Stimulated activated CD4-positive, alpha-beta T cell treated with anti-CD3 and anti-CD28 coated beads, Interleukin-2, amount 100 ng/mL, for 24 hours (primary cell): ENCODE data around the gene SMOC2.

Source experiments
- DNase-seq, 2 donors: peaks; one replicate each; pipeline ENCODE4 v3.0.0-alpha.2; 2020

Gene SMOC2

DNA sequence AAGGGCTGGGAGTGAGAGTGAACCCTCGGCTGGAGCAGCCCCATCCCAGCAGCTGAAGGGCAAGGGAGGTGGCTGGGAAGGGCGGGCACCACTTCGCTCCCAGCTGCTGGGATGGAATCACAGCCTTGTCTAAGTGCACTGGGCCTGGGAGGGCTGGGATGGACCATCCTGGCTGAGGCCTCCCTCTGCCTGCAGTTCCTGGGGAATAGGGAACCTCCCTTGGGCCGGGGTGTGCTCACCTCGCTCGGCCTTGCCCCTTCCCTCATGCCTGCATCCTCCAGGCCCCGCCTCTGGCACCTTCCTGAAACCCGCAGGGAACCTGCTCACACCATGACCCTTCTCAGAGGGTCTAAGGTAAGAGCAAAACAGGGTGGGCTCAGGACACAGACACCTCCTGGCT lies 53.7 kb downstream of the SMOC2 start:
- no peak for DNase-seq

DNA sequence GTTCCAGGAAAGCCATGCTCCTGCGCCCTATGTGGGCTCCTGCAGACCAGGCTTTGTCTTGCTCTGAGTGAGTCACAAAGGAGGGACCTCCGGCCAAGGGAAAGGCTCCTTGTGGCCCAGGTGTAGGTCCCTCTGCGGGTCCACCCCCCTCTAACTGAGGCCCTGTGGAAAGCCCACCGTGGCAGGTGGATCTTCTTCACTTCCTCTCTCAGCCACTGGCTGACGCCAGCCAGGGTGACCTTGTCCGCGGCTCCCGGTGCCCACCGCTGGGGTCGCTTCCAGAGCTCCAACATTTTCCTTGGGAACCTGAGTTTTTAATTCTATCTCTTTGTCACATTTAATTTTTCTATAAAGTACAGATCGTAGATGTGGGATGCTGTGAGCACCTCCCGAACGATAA lies 54.1 kb downstream of the SMOC2 start:
- DNase-seq, result no peak

DNA sequence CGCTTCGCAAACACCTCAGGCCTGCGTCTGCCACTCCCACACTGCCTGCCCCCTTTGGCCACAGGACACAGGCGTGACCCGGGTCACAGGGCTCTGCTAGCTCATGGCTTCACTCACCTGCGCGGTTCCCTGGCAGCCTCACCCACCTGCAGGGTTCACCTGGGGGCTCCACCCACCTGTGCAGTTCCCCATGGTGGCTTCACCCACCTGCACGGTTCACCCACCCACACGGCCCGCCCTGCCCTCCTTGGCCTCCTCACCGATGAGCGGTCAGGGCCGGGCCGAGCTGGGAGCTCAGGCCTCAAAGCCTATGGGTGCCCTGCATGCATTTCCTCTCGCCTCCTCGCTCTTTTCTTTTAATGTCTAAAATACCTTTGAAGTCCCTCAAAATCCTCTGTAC lies 54.7 kb downstream of the SMOC2 start:
- DNase-seq, result no peak

DNA sequence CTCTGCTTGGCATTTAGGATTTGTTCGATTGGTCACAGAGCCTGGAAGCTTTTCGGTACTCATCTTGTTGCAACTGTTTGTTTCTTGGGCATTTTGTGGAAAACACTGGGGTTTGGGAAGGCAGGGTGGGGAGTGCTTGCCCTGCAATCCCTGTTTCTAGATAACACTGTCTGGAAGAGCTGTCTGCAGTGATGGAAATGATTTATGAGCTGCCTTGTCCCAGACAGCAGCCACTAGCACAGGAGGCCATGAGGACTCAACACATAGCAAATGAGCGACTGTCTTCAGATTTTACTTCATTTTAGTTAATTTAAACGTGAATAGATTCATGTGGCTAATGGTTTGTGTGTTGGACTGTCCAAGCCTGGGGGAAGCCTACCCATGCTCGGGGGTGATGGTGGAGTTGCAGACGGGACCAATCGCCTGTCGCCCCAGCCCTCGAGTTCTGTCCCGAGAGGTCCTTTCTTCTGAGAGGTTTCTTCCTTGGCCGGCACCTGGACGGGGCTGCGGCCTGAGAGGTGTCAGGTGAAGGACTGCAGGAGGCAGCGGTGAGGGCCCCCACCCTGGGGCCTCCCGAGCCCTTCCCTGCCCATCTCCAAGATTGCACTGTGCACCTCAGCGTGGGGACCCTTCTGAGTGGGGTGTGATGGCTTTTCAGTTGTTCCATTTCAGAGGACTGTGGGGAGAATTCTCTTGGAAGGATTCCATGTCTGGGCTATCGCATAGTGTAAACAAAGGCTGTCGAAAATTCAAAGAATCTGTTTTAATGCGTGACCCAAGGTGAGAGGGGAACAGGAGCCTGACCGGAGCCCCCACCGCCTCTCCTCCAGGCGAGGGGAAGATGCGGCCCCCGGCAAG lies 55.4 kb downstream of the SMOC2 start:
- DNase-seq, result no peak

DNA sequence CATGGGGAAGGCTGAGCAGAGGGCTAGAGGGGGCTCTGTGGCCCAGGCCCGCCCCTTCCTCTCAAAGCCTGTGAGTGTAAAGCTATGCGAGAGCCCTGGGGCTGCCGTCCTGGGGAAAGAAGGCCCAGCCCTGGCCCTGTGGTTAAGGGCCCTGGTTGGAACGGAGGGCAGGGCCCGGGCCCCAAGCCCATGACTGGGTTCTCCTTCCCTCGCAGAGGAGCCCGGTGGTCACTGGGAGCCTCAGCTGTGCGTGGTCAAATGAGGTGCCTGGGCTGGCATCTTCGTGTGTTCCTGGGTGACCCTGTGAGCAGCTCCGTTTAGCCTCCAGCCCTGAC lies 56.0 kb downstream of the SMOC2 start:
- no peak for DNase-seq

- no peak for DNase-seq
Observed at GRCh38 chr6:168497381-168497780, 56.4 kb downstream of the SMOC2 start.

DNA sequence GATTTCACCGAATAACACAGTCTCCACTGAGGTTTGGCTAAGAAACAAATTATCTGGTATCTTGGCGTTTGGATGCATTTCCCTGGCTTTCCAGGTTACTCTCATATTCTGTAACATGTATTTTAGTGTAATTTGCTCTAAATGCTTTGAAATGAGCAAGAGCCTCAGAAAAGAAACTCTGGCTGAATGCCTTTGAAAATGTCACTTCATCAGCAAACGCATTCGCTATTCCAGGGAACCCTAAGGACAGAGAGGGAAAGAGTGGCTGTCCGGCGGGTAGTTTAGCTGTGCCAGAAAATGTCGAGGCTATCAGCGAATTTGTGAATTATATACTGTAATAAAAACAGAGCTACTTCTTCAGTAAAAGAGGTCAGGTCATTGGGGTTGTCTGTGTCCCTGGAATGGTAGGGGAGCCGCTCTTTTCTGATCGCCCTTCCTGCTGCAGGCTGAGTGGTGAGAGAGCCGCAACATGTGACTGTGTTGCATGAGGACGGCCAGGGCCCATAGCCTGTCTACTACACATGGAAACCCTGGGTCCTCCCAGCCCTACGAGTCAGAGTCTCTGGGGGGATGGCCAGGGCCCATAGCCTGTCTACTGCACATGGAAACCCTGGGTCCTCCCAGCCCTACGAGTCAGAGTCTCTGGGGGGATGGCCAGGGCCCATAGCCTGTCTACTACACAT lies 57.3 kb downstream of the SMOC2 start:
- DNase-seq, result no peak

DNA sequence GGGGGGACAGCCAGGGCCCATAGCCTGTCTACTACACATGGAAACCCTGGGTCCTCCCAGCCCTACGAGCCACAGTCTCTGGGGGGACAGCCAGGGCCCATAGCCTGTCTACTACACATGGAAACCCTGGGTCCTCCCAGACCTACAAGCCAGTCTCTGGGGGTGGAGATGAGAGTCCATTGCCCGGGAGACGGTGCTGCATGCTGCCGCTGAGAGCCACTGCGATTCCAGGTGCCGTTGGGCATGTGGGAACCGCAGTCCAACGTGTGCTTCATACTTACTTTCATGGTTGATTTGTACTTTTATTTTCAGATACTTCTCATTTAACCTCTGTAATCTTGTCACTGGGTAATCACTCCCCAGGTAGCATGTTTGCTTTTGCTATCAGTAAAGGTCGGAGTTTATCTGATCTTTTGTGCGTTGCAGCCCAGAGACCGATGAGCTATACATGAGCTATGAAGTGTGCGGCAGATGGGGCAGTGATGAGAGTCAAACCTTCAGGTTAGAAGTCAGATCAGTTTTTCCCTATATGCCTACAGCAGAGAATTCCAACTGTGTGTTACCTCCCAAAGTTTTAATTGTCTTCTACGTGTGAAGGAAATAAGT lies 58.2 kb downstream of the SMOC2 start:
- no peak for DNase-seq

DNA sequence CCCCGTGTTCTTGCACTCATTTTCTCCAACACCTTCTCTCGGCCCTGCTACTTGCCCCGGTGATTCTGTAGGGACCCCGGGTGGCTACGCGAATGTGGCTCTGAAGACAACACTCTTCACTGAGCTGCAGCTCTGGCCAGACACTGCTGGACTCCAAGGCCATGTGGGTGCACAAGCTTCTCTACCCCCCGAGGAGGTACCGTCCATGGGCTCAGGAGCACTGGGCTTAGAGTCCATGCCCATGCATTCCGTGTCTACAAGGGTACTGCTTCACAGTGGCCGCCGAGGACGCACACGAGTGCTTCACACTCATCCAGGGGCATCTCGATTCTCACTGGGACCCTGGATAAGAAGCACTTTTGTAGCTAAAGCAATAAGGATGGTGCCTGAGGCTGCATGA lies 59.5 kb downstream of the SMOC2 start:
- no peak for DNase-seq

- DNase-seq, result no peak
Observed at GRCh38 chr6:168501561-168501960, 60.6 kb downstream of the SMOC2 start.

- DNase-seq, result no peak
Observed at GRCh38 chr6:168504366-168504765, 63.4 kb downstream of the SMOC2 start.

GRCh38 chr6:168506460-168506859 lies 65.5 kb downstream of the SMOC2 start:
- DNase-seq, result no peak

GRCh38 chr6:168507297-168507696 lies 66.3 kb downstream of the SMOC2 start:
- no peak for DNase-seq

DNA sequence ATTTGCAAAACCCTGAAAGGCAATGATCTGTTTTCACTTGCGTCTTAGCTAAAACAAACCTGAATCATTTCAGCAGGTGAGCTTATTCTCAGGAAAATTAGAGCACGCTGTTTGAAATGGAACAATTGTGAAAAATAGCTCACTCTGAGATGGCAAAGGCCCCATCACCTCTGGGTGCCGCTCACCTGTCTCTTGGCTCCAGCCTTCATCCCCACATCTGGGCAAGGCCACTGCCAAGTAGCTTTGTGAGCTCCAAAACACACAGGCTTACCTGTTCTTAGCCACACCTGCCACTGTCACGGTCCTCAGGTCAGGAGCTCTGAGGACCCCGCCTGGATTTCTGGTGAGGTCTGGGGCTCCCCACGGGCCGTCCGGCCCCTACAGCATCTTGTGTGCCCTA lies 66.7 kb downstream of the SMOC2 start:
- DNase-seq, result no peak

GRCh38 chr6:168508903-168509302 lies 67.9 kb downstream of the SMOC2 start:
- DNase-seq, result no peak

- no peak for DNase-seq
Observed at GRCh38 chr6:168513766-168514165, 72.8 kb downstream of the SMOC2 start.

DNA sequence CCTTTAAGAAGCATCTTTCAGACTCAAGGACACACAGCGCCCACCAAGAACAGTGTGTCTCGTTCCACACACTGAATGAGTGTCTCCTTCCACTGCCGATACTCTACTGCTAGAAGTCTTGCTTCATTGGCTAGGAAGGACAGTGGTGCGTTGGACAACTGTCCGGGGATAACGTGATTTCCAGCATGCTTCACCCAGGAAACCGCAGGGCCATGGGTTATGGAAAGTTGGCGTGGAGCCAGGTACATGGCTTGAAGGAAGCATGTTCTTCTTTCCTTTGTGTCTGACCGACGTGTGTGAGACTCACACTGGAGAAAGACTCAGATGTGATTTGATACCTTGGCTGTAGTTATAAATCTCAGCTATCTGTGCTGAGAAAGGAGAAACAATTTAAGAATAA lies 73.2 kb downstream of the SMOC2 start:
- DNase-seq, result no peak

GRCh38 chr6:168515376-168515775 lies 74.4 kb downstream of the SMOC2 start:
- DNase-seq, result no peak

DNA sequence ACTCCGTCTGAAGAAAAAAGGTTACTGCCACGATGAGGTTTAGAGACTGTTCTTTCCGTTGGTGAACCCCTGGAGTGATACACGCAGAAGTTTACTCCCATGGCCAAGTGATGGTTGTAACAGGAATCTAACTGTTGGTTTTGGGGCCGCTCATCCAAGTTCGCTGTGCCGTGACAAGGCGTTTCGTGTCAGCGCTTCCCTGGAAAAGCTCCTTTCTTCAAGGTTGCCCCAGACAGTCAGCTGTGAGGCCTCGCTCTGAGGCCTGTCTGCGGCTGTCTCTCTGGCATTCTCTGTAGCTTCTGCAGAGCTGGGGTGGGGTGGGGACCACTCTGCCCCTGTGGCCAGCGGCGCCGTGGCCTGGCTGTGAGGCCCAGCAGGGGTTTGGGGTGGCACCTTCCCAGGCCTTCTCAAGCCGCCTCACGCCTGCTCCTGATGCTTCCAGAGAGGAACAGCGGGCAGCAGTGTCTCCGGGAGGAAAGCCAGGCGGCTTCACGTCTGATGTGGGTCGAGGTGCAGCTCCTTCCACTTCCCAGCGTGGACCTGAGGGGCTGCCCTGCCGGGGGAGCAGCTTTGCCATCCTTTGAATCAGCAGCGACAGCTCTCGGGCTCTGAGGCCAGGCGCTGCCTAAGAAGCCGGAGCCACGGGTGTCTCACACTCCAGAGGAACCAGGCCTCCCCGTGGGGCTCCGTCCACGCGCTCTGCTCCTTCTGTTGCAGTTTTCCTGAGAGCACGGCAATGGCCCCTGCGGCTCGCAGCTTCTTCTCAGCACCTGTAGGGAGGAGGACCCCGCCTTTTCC lies 76.2 kb downstream of the SMOC2 start:
- no peak for DNase-seq

GRCh38 chr6:168517742-168518347 lies 76.9 kb downstream of the SMOC2 start:
- no peak for DNase-seq

GRCh38 chr6:168518348-168518745 lies 77.4 kb downstream of the SMOC2 start:
- DNase-seq, result no peak

DNA sequence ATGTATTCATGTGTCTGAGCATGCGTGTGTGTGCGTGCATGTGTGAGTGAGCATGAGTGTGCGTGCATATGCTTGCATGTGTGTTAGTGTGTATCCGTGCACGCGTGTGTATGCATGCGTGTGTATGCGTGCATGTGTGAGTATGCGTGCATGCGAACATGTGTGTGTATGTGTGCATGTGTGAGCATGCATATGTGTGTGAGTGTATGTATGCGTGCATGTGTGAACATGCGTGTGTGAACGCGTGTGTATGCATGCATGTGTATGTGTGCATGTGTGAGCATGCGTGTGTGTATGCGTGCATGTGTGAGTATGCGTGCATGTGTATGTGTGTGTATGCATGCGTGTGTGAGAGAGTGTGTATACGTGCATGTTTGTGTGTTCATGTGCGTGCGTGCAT lies 77.9 kb downstream of the SMOC2 start:
- no peak for DNase-seq

DNA sequence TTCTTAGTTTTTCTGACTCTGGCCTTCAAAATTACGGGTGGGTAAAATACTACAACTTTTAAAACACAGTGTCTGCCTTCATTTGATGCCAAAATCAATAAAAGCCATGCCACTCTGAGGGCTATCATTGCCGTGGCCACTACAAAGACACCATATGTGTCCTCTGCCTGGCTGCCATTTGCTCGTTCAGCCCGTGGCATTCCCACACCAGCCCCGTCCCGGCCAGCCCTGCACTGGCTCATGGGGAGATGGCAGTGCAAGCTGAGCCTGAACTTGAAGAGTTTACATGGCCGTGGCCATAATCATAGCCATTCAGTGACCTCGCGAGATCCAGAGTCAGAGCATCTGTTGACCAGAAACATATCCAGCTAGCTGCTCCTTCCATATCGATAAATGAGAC lies 79.2 kb downstream of the SMOC2 start:
- no peak for DNase-seq
